Loucy (cell line): ENCODE results near the gene PLEKHN1.

Source experiments
- CTCF ChIP-seq: fragments of 200-600 bp; sonication (generic); conservative IDR thresholded peaks from 2 replicates; pipeline ENCODE4 v1.5.1; 2014; ENCODE audit warnings: mild to moderate bottlenecking, antibody characterized with exemption, low read length
- EZH2phosphoT487 ChIP-seq: fragments of 200-600 bp; IDR thresholded peaks from 2 replicates; pipeline ENCODE4 v1.6.1; 2018; ENCODE audit warnings: antibody characterized with exemption, mild to moderate bottlenecking, moderate library complexity, borderline replicate concordance

GRCh38 chr1:927234-927633 is 39.0 kb upstream of the PLEKHN1 start:
- TF ChIP-seq CTCF, result no peak
- TF ChIP-seq EZH2phosphoT487, result no peak
